Measurements from ENCODE around the gene LPAR1. TPM values are rescaled to one million over a fixed set of nuclear protein-coding genes. Genes with fewer than 3 reads are reported as not detected.

LPAR1 gene
- total and polyA plus RNA-seq, 5 donors, result 14.2 to 42.8 (median 33.7) TPM

GRCh38 chr9:110936237-110936636, 102.0 kb downstream of the LPAR1 start:
- intact Hi-C loops (cut with DNase I), result no loop called here
- DNase-seq (no peak), ATAC-seq (no peak)
- H3K4me3 ChIP-seq (ENCODE audit: low read length), result no peak overlapping the region
- H3K4me1 ChIP-seq (ENCODE audit: control insufficient read depth, insufficient read depth, low read length), result peaks cover 2% of the 10 kb centered on the region
- WGBS, result 73% methylated on average over 3 of the region's 3 CpGs
- no peaks in the 10 kb centered on the region for H3K9me3 ChIP-seq (ENCODE audit: control insufficient read depth, low read length)
- H3K27ac ChIP-seq (ENCODE audit: low read length), result no peak overlapping the region
- H3K27me3 ChIP-seq (ENCODE audit: control insufficient read depth, insufficient read depth), result no peaks in the 10 kb centered on the region

GRCh38 chr9:110935829-110936228, 102.4 kb downstream of the LPAR1 start:
- H3K27me3 ChIP-seq (ENCODE audit: control insufficient read depth, insufficient read depth), result no peaks in the 10 kb centered on the region
- ATAC-seq, result no peak
- 61% methylated on average over 3 of the region's 3 CpGs for WGBS

GRCh38 chr9:110933350-110934001, 104.8 kb downstream of the LPAR1 start:
- ATAC-seq (no peak), DNase-seq (no peak)
- H3K4me3 ChIP-seq (ENCODE audit: low read length), result no peak overlapping the region
- WGBS, result 63% methylated on average over 4 of the region's 4 CpGs
- no peaks in the 10 kb centered on the region for H3K9me3 ChIP-seq (ENCODE audit: control insufficient read depth, low read length)
- H3K27me3 ChIP-seq (ENCODE audit: control insufficient read depth, insufficient read depth), result no peaks in the 10 kb centered on the region
- H3K27ac ChIP-seq (ENCODE audit: low read length), result no peak overlapping the region
- intact Hi-C loops (cut with DNase I), result no loop called here
- H3K4me1 ChIP-seq (ENCODE audit: control insufficient read depth, insufficient read depth, low read length), result no peaks in the 10 kb centered on the region

More at GRCh38 chr9:110935829-110936228, 102.4 kb downstream of the LPAR1 start:
- peaks cover 2% of the 10 kb centered on the region for H3K4me1 ChIP-seq (ENCODE audit: control insufficient read depth, insufficient read depth, low read length)
- no peaks in the 10 kb centered on the region for H3K9me3 ChIP-seq (ENCODE audit: control insufficient read depth, low read length)
- no peak overlapping the region for H3K27ac ChIP-seq (ENCODE audit: low read length)
- no peak overlapping the region for H3K4me3 ChIP-seq (ENCODE audit: low read length)
- no peak for DNase-seq
- intact Hi-C loops (cut with DNase I), result no loop called here

GRCh38 chr9:110932863-110933262, 105.4 kb downstream of the LPAR1 start:
- Histone ChIP-seq H3K27me3 (ENCODE audit: control insufficient read depth, insufficient read depth) (no peaks in the 10 kb centered on the region), H3K27ac (ENCODE audit: low read length) (no peak overlapping the region), H3K4me3 (ENCODE audit: low read length) (no peak overlapping the region), H3K9me3 (ENCODE audit: control insufficient read depth, low read length) (no peaks in the 10 kb centered on the region), H3K4me1 (ENCODE audit: control insufficient read depth, insufficient read depth, low read length) (no peaks in the 10 kb centered on the region)
- WGBS, result 74% methylated on average over 3 of the region's 3 CpGs
- ATAC-seq (no peak), DNase-seq (no peak)
- intact Hi-C loops (cut with DNase I), result no loop called here

- ATAC-seq (no peak), DNase-seq (no peak)
- Histone ChIP-seq H3K9me3 (ENCODE audit: control insufficient read depth, low read length) (no peaks in the 10 kb centered on the region), H3K4me3 (ENCODE audit: low read length) (no peak overlapping the region), H3K27ac (ENCODE audit: low read length) (no peak overlapping the region), H3K27me3 (ENCODE audit: control insufficient read depth, insufficient read depth) (no peaks in the 10 kb centered on the region), H3K4me1 (ENCODE audit: control insufficient read depth, insufficient read depth, low read length) (no peaks in the 10 kb centered on the region)
- 68% methylated on average over 2 of the region's 2 CpGs for WGBS
- intact Hi-C loops (cut with DNase I), result no loop called here
Observed at GRCh38 chr9:110928599-110928998, 109.7 kb downstream of the LPAR1 start.

- H3K27ac ChIP-seq (ENCODE audit: low read length), result no peak overlapping the region
- intact Hi-C loops (cut with DNase I), result no loop called here
- H3K27me3 ChIP-seq (ENCODE audit: control insufficient read depth, insufficient read depth), result no peaks in the 10 kb centered on the region
- H3K4me1 ChIP-seq (ENCODE audit: control insufficient read depth, insufficient read depth, low read length), result no peaks in the 10 kb centered on the region
- ATAC-seq (no peak), DNase-seq (no peak)
- H3K9me3 ChIP-seq (ENCODE audit: control insufficient read depth, low read length), result no peaks in the 10 kb centered on the region
- no peak overlapping the region for H3K4me3 ChIP-seq (ENCODE audit: low read length)
- WGBS, result 77% methylated on average over 10 of the region's 10 CpGs
Observed at GRCh38 chr9:110926828-110927487, 111.3 kb downstream of the LPAR1 start.

GRCh38 chr9:110923601-110924000, 114.7 kb downstream of the LPAR1 start:
- Histone ChIP-seq H3K4me1 (ENCODE audit: control insufficient read depth, insufficient read depth, low read length) (no peaks in the 10 kb centered on the region), H3K4me3 (ENCODE audit: low read length) (no peak overlapping the region), H3K27me3 (ENCODE audit: control insufficient read depth, insufficient read depth) (no peaks in the 10 kb centered on the region), H3K9me3 (ENCODE audit: control insufficient read depth, low read length) (no peaks in the 10 kb centered on the region), H3K27ac (ENCODE audit: low read length) (no peak overlapping the region)
- ATAC-seq (no peak), DNase-seq (no peak)
- 82% methylated on average over 5 of the region's 5 CpGs for WGBS
- intact Hi-C loops (cut with DNase I), result no loop called here

- no peaks in the 10 kb centered on the region for H3K27me3 ChIP-seq (ENCODE audit: control insufficient read depth, insufficient read depth)
- 44% methylated on average over 3 of the region's 3 CpGs for WGBS
- no peak for ATAC-seq
- H3K4me3 ChIP-seq (ENCODE audit: low read length), result no peak overlapping the region
- no peak for DNase-seq
- intact Hi-C loops (cut with DNase I), result no loop called here
- no peaks in the 10 kb centered on the region for H3K9me3 ChIP-seq (ENCODE audit: control insufficient read depth, low read length)
- no peak overlapping the region for H3K27ac ChIP-seq (ENCODE audit: low read length)
- H3K4me1 ChIP-seq (ENCODE audit: control insufficient read depth, insufficient read depth, low read length), result no peaks in the 10 kb centered on the region
Observed at GRCh38 chr9:110922145-110922544, 116.1 kb downstream of the LPAR1 start.

GRCh38 chr9:110921705-110922104, 116.6 kb downstream of the LPAR1 start:
- intact Hi-C loops (cut with DNase I), result no loop called here
- 92% methylated on average over 5 of the region's 5 CpGs for WGBS
- H3K27ac ChIP-seq (ENCODE audit: low read length), result no peak overlapping the region

GRCh38 chr9:110919609-110920008, 118.7 kb downstream of the LPAR1 start:
- Histone ChIP-seq H3K9me3 (ENCODE audit: control insufficient read depth, low read length) (no peaks in the 10 kb centered on the region), H3K4me1 (ENCODE audit: control insufficient read depth, insufficient read depth, low read length) (no peaks in the 10 kb centered on the region), H3K27me3 (ENCODE audit: control insufficient read depth, insufficient read depth) (no peaks in the 10 kb centered on the region), H3K27ac (ENCODE audit: low read length) (no peak overlapping the region), H3K4me3 (ENCODE audit: low read length) (no peak overlapping the region)
- DNase-seq (no peak), ATAC-seq (peak; percentile 60 to 69)
- intact Hi-C loops (cut with DNase I), result no loop called here
- 50% methylated on average over 3 of the region's 3 CpGs for WGBS

More at GRCh38 chr9:110921705-110922104, 116.6 kb downstream of the LPAR1 start:
- Histone ChIP-seq H3K4me1 (ENCODE audit: control insufficient read depth, insufficient read depth, low read length) (no peaks in the 10 kb centered on the region), H3K9me3 (ENCODE audit: control insufficient read depth, low read length) (no peaks in the 10 kb centered on the region), H3K27me3 (ENCODE audit: control insufficient read depth, insufficient read depth) (no peaks in the 10 kb centered on the region), H3K4me3 (ENCODE audit: low read length) (no peak overlapping the region)
- ATAC-seq, result no peak
- no peak for DNase-seq

- Histone ChIP-seq H3K4me3 (ENCODE audit: low read length) (no peak overlapping the region), H3K27ac (ENCODE audit: low read length) (no peak overlapping the region), H3K4me1 (ENCODE audit: control insufficient read depth, insufficient read depth, low read length) (no peaks in the 10 kb centered on the region), H3K27me3 (ENCODE audit: control insufficient read depth, insufficient read depth) (no peaks in the 10 kb centered on the region), H3K9me3 (ENCODE audit: control insufficient read depth, low read length) (no peaks in the 10 kb centered on the region)
- ATAC-seq, result no peak
- intact Hi-C loops (cut with DNase I), result no loop called here
- no peak for DNase-seq
- WGBS, result 95% methylated on average over 3 of the region's 3 CpGs
Observed at GRCh38 chr9:110919050-110919435, 119.2 kb downstream of the LPAR1 start.
